ENCODE measurements around the gene CLDND2.

The CLDND2 gene

DNA sequence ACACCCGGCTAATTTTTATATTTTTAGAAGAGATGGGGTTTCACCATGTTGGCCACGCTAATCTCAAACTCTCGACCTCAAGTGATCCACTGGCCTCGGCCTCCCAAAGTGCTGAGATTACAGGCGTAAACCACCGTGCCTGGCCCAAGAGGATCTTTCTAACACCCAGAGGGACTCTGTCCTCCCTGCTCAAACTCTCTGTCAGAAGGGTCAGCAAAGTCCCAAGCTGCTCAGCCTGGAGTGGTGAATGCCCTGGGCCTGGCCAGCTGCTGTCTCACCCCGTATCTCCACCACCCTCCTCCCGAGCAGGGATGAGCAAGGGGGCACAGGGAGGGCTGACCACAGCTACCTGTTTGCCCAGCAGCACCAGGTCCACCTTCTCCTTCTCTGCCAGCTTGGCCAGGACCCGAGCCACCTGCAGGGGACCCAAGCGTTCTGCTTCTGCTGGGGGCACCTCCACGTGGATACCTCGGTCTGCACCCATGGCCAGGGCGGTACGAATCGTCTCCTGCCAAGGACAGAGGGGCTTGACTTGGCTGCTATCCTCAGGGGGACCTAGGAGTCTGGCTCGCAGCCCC is 15.9 kb downstream of the CLDND2 start:
- no peak for DNase-seq

DNA sequence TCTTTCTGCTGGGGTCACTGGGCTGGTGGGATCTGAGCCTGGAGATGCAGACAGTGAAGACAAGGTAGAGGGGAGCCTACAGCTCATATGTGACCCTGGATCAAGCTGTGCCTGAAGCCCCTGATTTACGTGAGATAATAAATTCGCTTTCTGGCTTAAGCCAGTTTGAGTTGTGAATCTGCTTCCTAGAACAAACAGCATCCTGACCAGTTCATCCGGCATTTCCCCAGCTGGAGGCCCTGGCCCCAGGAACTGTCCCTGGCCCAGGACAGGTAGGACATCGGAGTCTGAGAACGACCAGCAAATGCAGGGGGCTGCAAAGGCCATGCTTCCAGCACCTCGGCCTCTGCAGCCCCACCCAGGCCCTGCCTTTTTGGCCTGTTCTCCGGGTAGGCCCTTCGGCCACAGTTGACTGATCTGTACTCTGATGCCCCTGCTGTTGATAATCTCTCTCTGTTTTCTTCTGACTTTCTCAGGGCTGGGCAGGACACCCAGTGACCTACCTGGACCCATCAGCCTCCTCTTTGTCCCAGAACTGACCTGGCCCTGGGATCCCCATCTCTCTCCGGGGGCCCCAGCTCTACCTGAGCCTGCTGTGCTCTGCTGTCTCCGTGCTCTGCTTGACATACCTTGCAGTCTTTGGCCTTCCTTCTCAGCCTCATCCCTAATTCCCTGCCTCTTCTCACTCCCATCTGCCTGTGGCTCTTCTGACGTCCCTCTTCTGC is 17.4 kb downstream of the CLDND2 start:
- DNase-seq = no peak

DNA sequence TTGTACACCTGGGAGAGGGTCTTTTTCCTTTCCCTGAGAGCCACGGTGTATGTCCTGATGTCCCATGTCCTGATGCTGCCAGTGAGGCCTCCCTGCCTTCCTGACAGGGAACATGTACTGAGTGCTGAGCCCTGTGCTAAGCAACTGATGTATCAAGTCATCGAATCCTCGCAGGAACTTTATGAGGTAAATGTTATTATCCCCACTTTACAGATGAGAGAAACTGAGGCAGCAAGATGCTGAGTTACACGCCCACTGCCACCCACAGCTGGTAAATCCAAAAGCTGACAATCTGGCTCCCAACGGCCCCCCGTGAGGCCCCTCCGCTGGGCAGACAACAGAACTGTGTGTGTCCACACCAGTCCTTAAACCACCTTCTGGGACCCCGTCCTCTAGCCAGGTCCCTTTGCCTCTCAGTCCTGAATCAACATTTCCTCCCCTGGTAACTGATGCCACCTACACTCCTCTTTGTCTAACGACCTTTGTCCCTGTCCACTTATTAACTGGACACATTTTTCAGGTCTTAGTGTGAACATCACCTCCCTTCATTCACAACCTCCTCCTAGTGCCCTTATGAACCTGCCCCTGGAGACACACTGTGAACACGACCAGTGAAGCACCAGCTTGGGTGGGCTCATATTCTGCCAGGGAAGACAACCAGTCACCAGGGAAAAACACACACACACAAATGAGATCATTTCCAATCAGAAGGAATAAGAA is 21.4 kb downstream of the CLDND2 start:
- DNase-seq = no peak

DNA sequence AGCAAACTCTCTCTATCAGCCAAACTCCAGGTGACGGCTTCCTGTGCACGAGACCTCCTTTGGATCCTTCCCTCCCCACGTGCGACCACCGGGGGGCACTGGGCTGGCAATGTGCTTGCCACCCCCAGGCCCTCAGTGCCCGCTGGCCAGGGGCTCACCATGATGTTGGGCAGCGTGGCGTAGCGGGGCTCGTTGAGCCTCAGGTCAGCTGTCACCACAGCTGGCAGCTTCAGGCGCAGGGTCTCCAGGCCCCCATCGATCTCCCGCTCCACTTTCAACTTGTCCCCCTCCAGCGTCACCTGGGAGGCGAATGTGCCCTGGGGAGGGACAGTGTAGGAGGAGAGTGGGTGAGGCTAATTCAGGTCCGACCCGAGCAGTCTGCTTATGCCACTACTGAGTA is 22.1 kb downstream of the CLDND2 start:
- DNase-seq = no peak

DNA sequence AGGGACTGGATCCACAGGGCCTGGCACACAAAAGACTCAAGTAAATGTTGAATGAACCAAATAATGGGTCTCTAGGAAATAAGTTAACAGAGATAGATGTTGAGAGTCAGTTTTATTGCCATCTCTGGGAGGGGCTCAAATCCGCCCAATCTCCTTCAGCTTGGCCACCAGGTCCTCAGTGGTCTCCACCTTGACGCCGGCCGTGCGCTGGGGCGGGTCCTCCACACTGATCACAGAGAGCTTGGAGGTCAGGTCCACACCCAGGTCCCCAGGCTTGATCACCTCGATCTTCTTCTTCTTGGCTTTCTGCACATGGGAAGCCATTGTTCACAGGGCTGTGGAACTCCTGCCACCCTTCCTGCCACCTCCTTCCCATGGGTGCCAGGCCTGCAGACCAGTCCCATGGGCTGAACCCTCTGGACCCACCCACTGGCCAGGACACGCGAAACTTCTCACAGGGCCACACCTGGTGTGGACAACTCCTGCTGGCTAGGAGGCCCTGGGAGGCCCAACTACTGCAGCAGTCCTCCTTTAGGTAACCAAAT is 23.7 kb downstream of the CLDND2 start:
- DNase-seq = no peak

DNA sequence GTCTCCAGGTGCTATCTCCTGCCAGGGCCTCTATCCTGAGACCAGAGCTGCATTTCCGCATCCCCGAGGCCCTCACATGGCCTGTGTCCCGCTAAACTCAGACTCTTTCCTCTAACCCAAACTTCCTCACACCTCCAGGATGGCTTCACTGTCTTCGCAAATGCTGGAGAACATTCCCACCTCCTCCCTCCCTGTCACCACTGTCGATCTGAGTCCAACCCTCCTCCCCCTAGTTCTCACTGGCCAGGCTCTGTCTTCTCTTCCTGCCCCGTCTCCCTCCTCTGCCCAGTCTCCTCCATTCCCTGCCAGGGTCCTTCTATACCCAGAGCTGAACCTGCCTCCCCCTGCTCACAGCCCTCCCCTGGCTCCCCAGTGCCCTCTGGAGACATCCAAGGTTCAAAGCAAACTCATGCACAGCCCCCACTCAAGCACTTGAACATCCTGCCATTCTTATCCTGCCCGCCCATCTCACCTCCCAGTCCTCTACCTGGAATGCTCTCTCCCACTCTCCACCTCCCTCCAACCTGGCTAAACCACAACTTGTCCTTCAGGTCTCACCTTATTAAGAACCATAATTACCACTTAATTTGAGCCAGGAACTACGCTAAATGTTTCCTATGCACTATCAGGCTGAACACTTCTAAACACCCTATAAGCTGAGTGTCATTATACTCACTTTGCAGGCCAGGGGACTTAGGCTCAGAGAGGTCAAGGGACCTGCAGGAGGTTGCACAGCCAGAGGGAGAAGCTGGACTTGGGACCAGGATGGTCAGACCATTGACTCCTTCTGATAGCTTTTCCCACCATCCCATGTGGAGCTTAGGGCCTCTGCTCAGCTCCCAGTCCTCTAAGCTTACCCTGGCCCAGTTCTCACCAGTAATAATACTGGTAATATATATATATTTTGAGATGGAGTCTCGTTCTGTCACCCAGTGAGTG is 25.9 kb downstream of the CLDND2 start:
- DNase-seq = no peak

DNA sequence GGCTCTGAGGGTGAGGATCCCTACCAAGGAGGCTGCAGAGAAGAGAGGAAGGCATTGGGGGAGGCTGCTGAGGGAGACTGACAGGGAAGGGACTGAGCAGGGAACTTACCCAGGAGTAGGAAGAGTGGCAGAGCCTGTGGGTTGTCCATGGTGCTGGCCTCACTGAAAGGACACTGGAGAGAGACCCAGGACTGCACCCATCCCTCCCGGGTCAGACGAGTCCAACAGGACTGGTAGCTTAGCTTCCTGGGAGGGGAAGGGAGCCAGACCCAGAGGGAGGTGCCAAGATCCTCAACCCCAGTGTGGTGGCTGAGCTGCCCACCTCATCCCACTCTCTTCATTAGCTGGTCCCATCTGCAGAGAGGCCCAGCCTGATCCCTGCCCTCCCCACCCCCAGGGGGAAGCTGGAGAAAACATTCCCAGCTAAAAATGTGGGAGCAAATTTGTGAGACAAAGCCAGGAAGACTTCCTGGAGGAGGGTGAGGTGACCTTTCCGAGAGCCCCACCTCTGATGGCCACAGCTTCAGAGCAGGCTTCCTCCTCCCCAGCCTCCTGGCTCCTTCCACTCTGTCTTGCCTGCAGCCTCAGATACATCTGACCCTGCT is 26.7 kb downstream of the CLDND2 start, which contains the start of gene VSIG10L:
TSS of gene VSIG10L (minus strand) at position 164 of the 605 bp plus-strand sequence. CDS start at position 149, 15 bp downstream.
- no peak for DNase-seq

DNA sequence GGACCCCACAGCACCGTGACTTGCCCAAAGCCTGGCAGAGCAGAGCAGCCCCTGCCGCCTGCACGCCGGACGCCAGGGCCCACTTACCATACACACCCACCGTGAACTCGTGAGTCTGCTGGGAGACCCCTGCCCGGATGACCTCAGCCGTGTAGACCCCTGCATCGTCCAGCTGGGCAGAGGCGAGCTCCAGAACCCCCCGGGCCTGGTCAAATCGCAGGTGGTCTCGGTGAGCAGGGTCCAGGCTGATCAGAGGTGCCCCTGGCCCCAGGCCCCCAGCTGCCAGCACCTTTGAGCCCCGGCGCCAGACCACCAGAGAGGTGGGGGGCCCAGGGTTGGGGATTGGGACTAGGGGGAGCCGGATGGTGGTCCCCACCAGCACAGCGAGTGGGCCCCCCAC is 27.7 kb downstream of the CLDND2 start:
- DNase-seq = no peak

DNA sequence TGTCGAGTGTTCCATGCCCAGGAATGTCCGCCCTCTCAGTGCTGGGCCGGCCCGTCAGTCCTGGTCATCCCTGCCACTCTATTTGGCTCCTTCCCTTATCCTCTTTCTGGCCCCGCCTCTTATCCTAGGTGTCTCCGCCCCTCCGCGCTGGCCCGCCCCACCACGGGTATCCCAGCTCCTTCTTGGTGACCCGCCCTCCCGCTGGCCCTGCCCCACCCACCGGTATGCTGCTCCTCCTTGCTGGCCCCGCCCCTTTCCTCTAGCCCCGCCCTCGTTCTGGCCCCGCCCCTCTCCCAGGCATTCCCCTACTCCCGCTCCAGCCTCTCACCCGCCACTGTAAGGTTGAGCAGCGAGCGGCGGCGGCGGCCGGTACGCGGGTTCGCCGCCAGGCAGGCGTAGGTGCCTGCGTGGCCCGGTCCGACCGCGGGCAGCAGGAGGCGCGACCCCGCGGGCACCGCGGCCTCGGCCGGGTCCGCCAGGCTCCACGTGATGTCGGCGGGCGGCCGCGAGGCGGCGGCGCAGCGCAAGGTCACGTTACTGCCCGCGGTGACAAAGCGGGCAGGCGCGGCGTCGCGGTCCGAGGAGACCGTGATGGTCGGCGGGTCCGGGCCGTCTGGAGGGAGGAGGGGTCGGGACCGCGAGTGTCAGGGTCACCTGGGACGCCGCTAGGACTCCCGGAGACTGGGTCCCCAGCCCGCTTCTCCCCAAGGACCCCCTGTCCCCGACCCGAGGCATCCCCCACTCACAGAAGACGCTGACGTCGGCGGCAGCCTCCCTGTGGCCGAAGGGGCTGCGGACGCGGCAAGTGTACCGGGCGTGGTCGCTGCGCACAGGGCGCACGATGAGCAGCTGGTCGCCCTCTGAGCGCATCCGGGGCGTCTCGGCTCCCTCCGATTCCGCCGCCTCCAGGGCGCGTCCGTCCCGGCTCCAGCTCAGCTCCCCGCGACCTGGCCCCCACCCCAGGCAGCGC is 28.8 kb downstream of the CLDND2 start:
- DNase-seq = peak; percentile 88

DNA sequence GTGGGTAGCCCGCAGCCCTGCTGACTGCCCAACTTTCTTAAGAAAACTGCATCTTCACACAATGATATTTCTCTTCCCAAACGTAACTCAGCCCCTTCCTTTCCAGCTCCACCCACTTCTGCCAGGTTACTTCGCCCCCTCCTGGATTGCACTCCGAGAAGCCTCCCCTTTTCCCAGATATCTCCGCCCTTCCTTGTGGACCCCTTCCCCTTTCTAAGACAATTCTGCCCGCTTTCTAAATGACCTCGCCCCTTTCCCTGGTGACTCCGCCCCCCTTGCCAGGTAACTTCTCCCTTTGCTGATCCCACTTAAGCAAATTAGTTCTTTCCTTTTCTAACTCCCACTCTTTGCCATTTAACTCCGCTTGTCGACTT is 29.5 kb downstream of the CLDND2 start:
- DNase-seq = no peak

DNA sequence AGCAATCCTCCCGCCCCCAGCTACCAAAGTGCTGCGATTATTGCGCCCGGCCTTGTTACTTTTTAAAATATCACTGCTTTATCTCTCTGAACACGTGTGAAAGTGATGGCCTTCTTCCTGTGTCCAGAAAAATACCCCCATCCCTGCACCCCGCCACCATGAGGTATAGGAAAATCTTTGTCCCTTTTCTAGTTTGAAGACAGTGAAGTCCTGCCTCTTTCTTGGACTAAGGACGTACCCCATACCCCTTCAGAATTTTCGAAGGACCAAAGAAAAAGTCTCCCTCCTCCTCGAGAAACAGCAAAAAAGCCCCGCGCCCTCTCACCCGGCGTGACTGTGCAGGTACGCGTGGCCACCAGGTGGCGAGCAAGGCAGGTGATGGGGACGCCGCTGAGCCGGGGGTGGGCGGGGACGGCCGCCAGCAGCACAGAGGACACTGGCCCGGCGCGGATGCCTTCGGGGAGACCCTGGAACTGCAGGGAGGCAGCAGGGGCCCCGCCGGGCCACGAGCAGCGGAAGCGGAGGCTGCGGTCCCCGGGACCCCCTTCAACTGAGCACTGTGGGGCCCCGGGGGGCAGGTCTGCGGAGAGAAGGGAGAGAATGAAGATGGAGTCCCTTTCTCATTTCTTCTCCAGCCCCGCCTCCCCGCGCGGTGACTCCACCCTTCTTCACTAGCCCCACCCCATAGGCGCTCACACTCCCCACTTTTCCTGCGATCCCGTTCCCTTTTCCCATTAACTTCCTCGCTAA is 30.1 kb downstream of the CLDND2 start:
- DNase-seq = peak; percentile 70

DNA sequence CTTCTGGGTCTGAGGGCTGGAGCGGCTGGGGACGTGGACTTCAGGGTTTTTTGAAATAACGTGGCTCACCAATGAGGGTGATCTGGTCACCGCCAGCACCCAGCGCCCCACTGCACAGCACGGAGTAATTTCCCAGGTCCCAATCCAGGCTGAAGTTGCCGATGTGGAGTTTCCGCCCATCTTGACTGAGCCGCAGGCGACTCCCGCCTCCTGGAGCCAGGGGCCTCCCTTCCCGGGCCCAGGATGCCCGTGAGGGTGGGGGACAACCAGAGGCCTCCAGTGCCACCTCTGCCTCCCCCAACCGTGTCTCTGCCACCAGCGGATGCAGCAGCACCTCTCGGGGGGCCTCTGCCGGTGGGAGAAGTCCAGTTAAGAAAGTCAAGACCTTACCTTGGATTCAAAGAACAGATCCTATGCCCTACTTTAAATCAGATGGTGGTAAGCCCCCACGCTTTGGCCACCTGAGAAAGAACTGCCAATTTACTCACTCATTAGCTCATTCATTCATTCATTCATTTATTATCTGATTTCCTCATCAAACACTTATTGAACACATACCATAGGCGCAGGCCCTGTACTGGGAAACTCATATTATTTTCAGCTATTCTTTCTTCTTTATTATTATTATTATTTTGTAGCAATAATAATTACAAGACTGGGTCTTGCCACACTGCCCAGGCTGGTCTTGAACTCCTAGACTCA is 30.8 kb downstream of the CLDND2 start:
- no peak for DNase-seq

DNA sequence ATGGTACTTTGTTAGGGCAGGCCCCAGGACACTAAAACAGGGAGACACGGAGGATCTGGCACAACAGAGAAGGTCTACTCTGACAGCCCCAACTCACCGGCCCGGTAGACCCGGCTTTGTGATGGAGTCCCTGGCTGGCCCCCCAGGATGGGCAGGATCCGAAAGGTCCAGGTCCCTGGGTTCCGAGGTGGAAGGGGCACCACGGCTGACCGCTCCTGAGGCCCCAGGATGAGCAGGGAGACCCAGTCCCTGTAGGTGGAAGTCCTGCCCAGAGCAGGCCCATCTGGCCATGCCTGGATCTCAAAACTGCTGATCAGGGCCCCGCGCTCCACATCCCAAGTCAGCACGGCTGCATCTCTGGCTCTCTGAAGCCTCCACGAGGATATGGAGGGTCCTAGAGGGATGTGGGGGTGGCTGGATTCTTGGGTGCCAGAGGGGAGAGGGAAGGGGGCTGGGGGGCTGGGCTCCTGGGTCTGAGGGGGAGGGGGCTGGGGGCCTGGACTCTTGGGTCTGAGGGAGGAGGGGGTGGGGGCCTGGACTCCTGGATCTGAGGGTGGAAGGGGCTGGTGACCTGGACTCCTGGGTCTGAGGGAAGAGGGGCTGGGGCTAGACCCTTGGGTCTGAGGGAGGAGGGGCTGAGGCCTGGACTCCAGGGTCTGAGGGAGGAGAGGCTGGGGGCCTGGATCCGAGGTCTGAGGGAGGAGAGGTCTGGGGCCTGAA is 31.5 kb downstream of the CLDND2 start:
- no peak for DNase-seq

DNA sequence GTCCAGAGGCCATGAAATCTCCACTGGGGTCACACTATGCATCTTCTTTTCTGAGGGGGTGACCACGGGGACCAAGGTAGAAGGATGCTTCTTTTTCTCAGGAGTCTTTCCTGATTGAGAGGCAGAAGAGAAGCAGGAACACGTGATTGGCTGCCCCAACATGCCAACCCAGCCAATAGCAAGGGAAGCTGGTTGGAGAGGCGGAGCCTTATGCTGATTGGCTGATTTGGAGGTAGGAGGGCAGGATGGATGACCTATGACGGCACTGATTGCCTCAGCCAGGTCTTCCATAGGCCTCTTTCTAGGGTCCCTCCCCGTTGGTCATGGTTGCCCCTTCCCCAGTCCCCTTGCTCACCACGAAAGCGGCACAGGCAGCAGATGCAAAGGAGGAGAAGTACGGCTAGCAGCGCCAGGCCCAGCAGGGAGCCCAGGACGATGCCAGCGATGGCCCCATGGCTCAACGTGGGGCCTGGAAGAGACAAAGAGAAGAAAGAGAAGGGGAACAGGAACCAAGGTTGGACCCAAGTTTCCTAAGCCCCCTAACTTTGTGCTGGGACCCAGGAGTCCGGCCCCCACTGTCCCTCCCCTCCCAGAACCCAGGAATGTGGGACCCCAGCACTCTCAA is 34.9 kb downstream of the CLDND2 start:
- DNase-seq = no peak

DNA sequence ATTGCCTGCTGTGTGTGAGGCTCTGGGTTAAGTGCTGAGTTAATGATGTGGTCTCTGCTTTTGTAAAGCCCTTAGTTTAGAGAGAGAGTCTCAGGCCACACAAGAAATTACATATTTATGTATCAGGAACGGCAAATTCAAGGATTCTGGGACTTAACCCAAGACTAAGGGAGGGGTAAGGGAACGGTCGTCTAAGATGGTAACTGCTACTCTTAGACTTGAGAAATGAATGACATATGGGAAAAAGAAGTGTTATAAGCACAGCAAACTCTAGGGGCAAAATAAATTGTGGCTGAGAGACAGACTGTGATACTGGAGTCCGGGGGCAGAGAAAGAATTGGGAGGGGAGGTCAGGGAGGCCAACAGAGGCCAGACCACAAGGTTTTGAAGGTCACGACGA is 37.1 kb downstream of the CLDND2 start:
- no peak for DNase-seq

DNA sequence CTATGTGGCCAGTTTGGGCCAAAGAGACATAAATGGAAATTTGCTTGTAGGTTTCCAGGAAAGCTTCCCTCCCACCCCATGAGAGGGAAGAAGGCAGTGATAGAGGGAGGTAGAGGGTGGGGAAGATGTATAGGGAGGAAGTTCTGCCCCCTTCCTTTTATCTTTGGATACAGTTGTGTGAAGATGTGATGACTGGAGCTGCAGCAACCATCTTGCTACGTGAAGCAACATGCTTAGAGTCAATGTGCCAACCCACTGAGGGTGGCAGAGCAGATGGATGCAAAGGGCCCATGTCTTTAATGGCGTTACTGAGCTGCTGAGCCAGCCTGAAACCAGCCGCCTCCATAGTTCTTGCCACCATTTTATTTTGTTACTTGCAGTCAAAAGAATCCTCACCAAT is 37.6 kb downstream of the CLDND2 start:
- no peak for DNase-seq

DNA sequence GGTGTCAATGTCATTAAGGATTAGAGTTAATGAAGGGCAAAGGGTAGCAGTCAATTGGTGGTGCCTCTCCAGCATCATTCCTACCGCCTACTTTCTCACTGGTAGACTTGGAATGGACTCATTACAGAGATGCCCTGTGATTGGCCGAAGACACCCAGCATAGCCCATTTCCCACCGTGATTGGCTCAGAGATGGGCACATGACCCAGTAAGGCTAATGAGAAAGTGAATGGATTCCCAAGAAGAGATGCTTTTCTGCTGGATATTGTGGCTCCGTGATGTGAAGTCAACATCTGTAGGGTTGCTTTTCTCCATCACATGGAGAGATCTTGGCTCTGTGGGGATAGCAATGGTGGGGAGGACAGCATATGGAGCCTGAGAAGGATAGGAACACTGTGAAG is 38.4 kb downstream of the CLDND2 start:
- no peak for DNase-seq

DNA sequence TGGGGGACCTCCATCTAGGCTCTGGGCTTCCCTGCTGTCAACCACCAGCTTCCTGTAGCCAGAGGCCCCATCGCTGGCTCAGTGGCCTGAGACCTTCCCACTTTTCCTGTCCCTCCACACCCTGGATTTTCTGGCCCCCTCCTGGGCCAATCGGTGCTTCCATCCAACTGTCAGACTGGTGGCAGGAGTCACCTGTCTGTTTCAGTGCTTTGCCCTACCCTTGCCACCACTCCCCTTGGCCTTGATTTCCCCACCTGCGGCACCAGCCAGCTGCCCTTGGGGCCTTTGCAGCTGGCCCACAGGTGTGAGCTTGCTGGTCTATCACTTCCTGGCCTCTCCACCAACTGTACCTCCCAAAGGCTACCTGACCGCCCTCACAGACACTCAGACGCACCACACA is 39.4 kb downstream of the CLDND2 start:
- DNase-seq = no peak
